K562 (cell line): ENCODE data around the gene GPD2. TPM values are rescaled to one million over a fixed set of nuclear protein-coding genes. Genes with fewer than 3 reads are reported as not detected.
"Not testable (repeated sequence)": the region's sequence is repeated elsewhere in the genome, so short reads cannot be mapped to it uniquely, and the experiment has no call there.

Experiments
- ATAC-seq: fragments of 200-7000 bp; cut with Tn5 transposase; 3 replicates; pipeline ENCODE4 v1.9.1; 2020; ENCODE audit warnings: moderate library complexity
- BruUV-seq: library from RNA; stranded (reverse); fragments of 400-500 nt; replicated peaks from 2 replicates; lab custom pipeline; 2021; lab: Mats Ljungman, UMichigan
- CTCF ChIA-PET: fragments of 300-600 bp; formaldehyde crosslinking; extraction: SDS; loops from one replicate; lab custom pipeline; 2021; ENCODE audit warnings: low intra/inter-chr PET ratio; lab: Yijun Ruan, JAX
- POLR2A ChIA-PET: fragments of 300-600, 350-650 bp; sonication (Branson Sonifier 250); formaldehyde crosslinking; extraction: SDS; loops from one replicate; lab custom pipeline; 2021; ENCODE audit warnings: antibody characterized with exemption, inconsistent platforms; lab: Yijun Ruan, JAX
- DNase-seq, 4 experiments: peaks; one replicate each; pipeline versions ENCODE4 v3.0.0 to v3.0.0-alpha.2; 2011 to 2018; ENCODE audit warnings: low spot score in 3 of 4, mixed read lengths in 3 of 4; ENCODE audit errors: extremely low read depth in 1 of 4
- FAIRE-seq: peaks from 2 replicates; lab custom pipeline; 2011; peaks lifted over from hg19 to GRCh38; lab: Jason Lieb, UNC
- H2AFZ ChIP-seq: 2 replicates; pipeline ENCODE4 v1.6.0; 2011; ENCODE audit warnings: low read depth, low read length, control low read depth, inconsistent platforms
- H3K27ac ChIP-seq: fragments of 200-600 bp; 3 replicates; pipeline ENCODE4 v1.8.0; 2011; ENCODE audit warnings: low read depth, mild to moderate bottlenecking, control low read depth, inconsistent platforms, low read length, moderate library complexity, mixed read lengths; ENCODE audit errors: extremely low read depth
- H3K27me3 ChIP-seq, 2 experiments: fragments of 300-600 bp in 1 of 2; 2 replicates in 1 of 2; 3 replicates in 1 of 2; pipeline versions ENCODE4 v1.6.0 to v1.8.0; 2011; ENCODE audit warnings: inconsistent platforms in 2 of 2, low read length in 2 of 2, mild to moderate bottlenecking in 1 of 2, mixed read lengths in 1 of 2, moderate library complexity in 1 of 2; ENCODE audit not compliant: control insufficient read depth in 2 of 2, insufficient read depth in 2 of 2
- H3K36me3 ChIP-seq: fragments of 300-600 bp; 3 replicates; pipeline ENCODE4 v1.8.0; 2011; ENCODE audit warnings: mild to moderate bottlenecking, low read length, inconsistent platforms; ENCODE audit not compliant: control insufficient read depth, insufficient read depth
- H3K4me1 ChIP-seq, 2 experiments: fragments of 200-600 bp in 1 of 2; replicated peaks in 1 of 2; 2 replicates in 1 of 2; 3 replicates in 1 of 2; pipeline versions ENCODE4 v1.5.1 to v1.8.0; 2011; ENCODE audit warnings: inconsistent platforms in 2 of 2, low read length in 2 of 2, mild to moderate bottlenecking in 1 of 2, mixed read lengths in 1 of 2, moderate library complexity in 1 of 2; ENCODE audit not compliant: control insufficient read depth in 2 of 2, insufficient read depth in 2 of 2
- H3K4me2 ChIP-seq: 2 replicates; pipeline ENCODE4 v1.6.1; 2011; ENCODE audit warnings: low read length, control low read depth, inconsistent platforms, mixed read lengths; ENCODE audit not compliant: insufficient read depth
- H3K4me3 ChIP-seq: fragments of 200-600 bp; sonication (generic), shearing (Covaris generic); 2 replicates; pipeline ENCODE4 v1.5.1; 2016; ENCODE audit warnings: control low read depth, inconsistent platforms
- H3K79me2 ChIP-seq: fragments of 200-600 bp; 3 replicates; pipeline ENCODE4 v1.8.0; 2011; ENCODE audit warnings: low read length, inconsistent platforms; ENCODE audit not compliant: control insufficient read depth, insufficient read depth
- H3K9ac ChIP-seq, 2 experiments: 2 replicates each; pipeline versions ENCODE4 v1.6.0 to v1.6.1; 2011; ENCODE audit warnings: low read depth in 2 of 2, low read length in 2 of 2, control low read depth in 1 of 2, inconsistent platforms in 1 of 2, mild to moderate bottlenecking in 1 of 2, mixed read lengths in 1 of 2; ENCODE audit not compliant: insufficient read depth in 1 of 2
- H3K9me1 ChIP-seq: one replicate; pipeline ENCODE4 v1.6.0; 2011; ENCODE audit warnings: inconsistent platforms, mild to moderate bottlenecking, low read length, moderate library complexity; ENCODE audit not compliant: control insufficient read depth, insufficient read depth
- H3K9me3 ChIP-seq: replicated peaks from 2 replicates; pipeline ENCODE4 v1.5.1; 2011; ENCODE audit warnings: low read depth, low read length, inconsistent platforms; ENCODE audit not compliant: control insufficient read depth, insufficient read depth
- H4K20me1 ChIP-seq: replicated peaks from 2 replicates; pipeline ENCODE4 v1.6.1; 2011; ENCODE audit warnings: low read length, inconsistent platforms, mixed read lengths; ENCODE audit not compliant: control insufficient read depth, insufficient read depth
- BRF1 ChIP-seq: IDR thresholded peaks from 3 replicates; pipeline ENCODE4 v1.6.1; 2011; ENCODE audit warnings: borderline replicate concordance, mild to moderate bottlenecking; ENCODE audit not compliant: insufficient read length; ENCODE audit errors: extremely low read depth
- CCAR2 ChIP-seq: fragments of 200-400 bp; formaldehyde crosslinking; IDR thresholded peaks from 2 replicates; pipeline ENCODE4 v1.6.1; 2017; ENCODE audit warnings: mild to moderate bottlenecking, low read depth, low read length
- MAFK ChIP-seq: IDR thresholded peaks from 2 replicates; pipeline ENCODE4 v1.6.1; 2011; ENCODE audit warnings: low read length, improper control_type of control experiment
- RERE ChIP-seq: sonication (generic); formaldehyde crosslinking; IDR thresholded peaks from 2 replicates; pipeline ENCODE4 v1.8.0; 2023; ENCODE audit warnings: missing genetic modification reagents, mild to moderate bottlenecking, borderline replicate concordance
- YY1 ChIP-seq, 3 experiments: IDR thresholded peaks; 2 replicates each; pipeline ENCODE4 v1.6.1; 2011; ENCODE audit warnings: low read length in 2 of 3, mild to moderate bottlenecking in 2 of 3, moderate library complexity in 2 of 3, borderline replicate concordance in 1 of 3, control low read depth in 1 of 3, low read depth in 1 of 3; ENCODE audit not compliant: insufficient read depth in 3 of 3, insufficient replicate concordance in 2 of 3, control insufficient read depth in 1 of 3, insufficient read length in 1 of 3; ENCODE audit errors: extremely low read depth in 1 of 3
- WGBS: fragments of 100-300 bp; shearing (Covaris generic); methylation state at CpG from one replicate; pipeline ENCODE4 v1.1.6; 2016; ENCODE audit warnings: low coverage, mixed read lengths; ENCODE audit not compliant: insufficient coverage; ENCODE audit errors: missing lambda C conversion rate; 5-methylcytosine and 5-hydroxymethylcytosine counted together
- in situ Hi-C: fragments of 300-500 bp; cut with MboI; formaldehyde crosslinking; loops from 4 replicates; pipeline ENCODE4 v1.15.0; 2018; ENCODE audit warnings: inconsistent platforms, mixed read lengths
- intact Hi-C: fragments of 100-400 bp; cut with micrococcal nuclease; formaldehyde crosslinking; loops from 2 replicates; pipeline ENCODE4 v1.14.2; 2022
- polyA plus RNA-seq, 8 experiments: library from polyadenylated mRNA; depleted of rRNA in 4 of 8; stranded (reverse) in 5 of 8; unstranded in 3 of 8; fragments of >200 nt; fragmentation: Nextera tagmentation in 2 of 8; fragmentation: Illumina TruSeq in 1 of 8; extraction: Ambion mirVana in 2 of 8; extraction: Trizol in 1 of 8; gene quantifications; 2 replicates each; pipeline versions ENCODE4 v1.2.1 to v1.2.3, GENCODE V29; 2011 to 2014; ENCODE audit warnings: inconsistent platforms in 1 of 8, missing spikeins in 1 of 8
- total RNA-seq, 7 experiments: library from RNA; depleted of rRNA in 6 of 7; stranded (reverse); fragments of >200 nt in 6 of 7; fragmentation: Illumina TruSeq in 2 of 7; extraction: Trizol in 2 of 7; gene quantifications; 2 replicates each; pipeline versions ENCODE4 v1.2.1 to v1.2.3, GENCODE V29; 2011 to 2021; ENCODE audit warnings: low replicate concordance in 1 of 7

Gene GPD2
- total and polyA plus RNA-seq, 9 of the 15 experiments (the other 6 are each of a cell fraction or from before 2014, with no cell fraction given) = 5.2 to 39.2 (median 19.0) TPM

GRCh38 chr2:156615836-156616322 lies 179.7 kb downstream of the GPD2 start (continued):
- TF ChIP-seq RERE (CRISPR knock-in tag) = no peak
- TF ChIP-seq YY1 (IDR thresholded peaks at IDR 0.05; ENCODE audit: borderline replicate concordance in 1 of 3, control insufficient read depth in 1 of 3, extremely low read depth in 1 of 3, insufficient read depth in 3 of 3, insufficient read length in 1 of 3, insufficient replicate concordance in 2 of 3, low read depth in 1 of 3, low read length in 2 of 3) = no peak
- TF ChIP-seq BRF1 = no peak
- no peak for TF ChIP-seq CCAR2
- no peak for TF ChIP-seq MAFK

- H2AFZ ChIP-seq, H3K27ac ChIP-seq, H3K4me1 ChIP-seq, H3K4me3 ChIP-seq, ATAC-seq, intact Hi-C loops, H3K27me3 ChIP-seq, POLR2A ChIA-PET, BruUV-seq, in situ Hi-C loops, CTCF ChIA-PET, H3K36me3 ChIP-seq, H3K9me3 ChIP-seq, H3K4me2 ChIP-seq, DNase-seq, H3K9me1 ChIP-seq, FAIRE-seq, H3K79me2 ChIP-seq, H3K9ac ChIP-seq, H4K20me1 ChIP-seq: not testable (repeated sequence)
- WGBS = 67% methylated on average over 23 of the region's 33 CpGs
Observed at GRCh38 chr2:156618071-156618470, 181.9 kb downstream of the GPD2 start.
